DND-41 (cell line): ENCODE measurements around the gene LAIR1.
"Not testable (repeated sequence)": the region's sequence is repeated elsewhere in the genome, so short reads cannot be mapped to it uniquely, and the experiment has no call there.

Experiments
- ATAC-seq: fragments of 200-7000 bp; cut with Tn5 transposase; 3 replicates; pipeline ENCODE4 v1.9.1; 2021; ENCODE audit warnings: low read depth; ENCODE audit not compliant: insufficient read depth
- DNase-seq: peaks from one replicate; pipeline ENCODE4 v3.0.0-alpha.2; 2020
- H2AFZ ChIP-seq: 2 replicates; pipeline ENCODE4 v1.6.0; 2012; ENCODE audit warnings: low read depth, low read length
- H3K27ac ChIP-seq: 2 replicates; pipeline ENCODE4 v1.5.1; 2012; ENCODE audit warnings: low read length, inconsistent platforms
- H3K27me3 ChIP-seq: fragments of 200-600 bp; sonication (generic); 2 replicates; pipeline ENCODE4 v1.6.0; 2012; ENCODE audit warnings: low read length, mild to moderate bottlenecking, inconsistent platforms; ENCODE audit not compliant: insufficient read depth, poor library complexity
- H3K36me3 ChIP-seq: 2 replicates; pipeline ENCODE4 v1.5.1; 2012; ENCODE audit warnings: low read length, inconsistent platforms; ENCODE audit not compliant: insufficient read depth
- H3K4me1 ChIP-seq: 2 replicates; pipeline ENCODE4 v1.5.1; 2012; ENCODE audit warnings: mild to moderate bottlenecking, low read length; ENCODE audit not compliant: insufficient read depth
- H3K4me2 ChIP-seq: 2 replicates; pipeline ENCODE4 v1.6.0; 2012; ENCODE audit warnings: mild to moderate bottlenecking, moderate library complexity, low read length, inconsistent platforms; ENCODE audit not compliant: insufficient read depth
- H3K4me3 ChIP-seq, 2 experiments: fragments of 200-600 bp in 1 of 2; shearing (Covaris generic) in 1 of 2; 2 replicates each; pipeline ENCODE4 v1.5.1; 2012 to 2016; ENCODE audit warnings: inconsistent platforms in 2 of 2, low read length in 2 of 2, mild to moderate bottlenecking in 2 of 2, low read depth in 1 of 2, moderate library complexity in 1 of 2
- H3K79me2 ChIP-seq: 2 replicates; pipeline ENCODE4 v1.6.0; 2012; ENCODE audit warnings: low read length, inconsistent platforms; ENCODE audit not compliant: insufficient read depth
- H3K9ac ChIP-seq: 2 replicates; pipeline ENCODE4 v1.6.0; 2012; ENCODE audit warnings: low read depth, mild to moderate bottlenecking, inconsistent platforms, low read length, moderate library complexity
- H3K9me3 ChIP-seq: 2 replicates; pipeline ENCODE4 v1.5.1; 2012; ENCODE audit warnings: low read length, moderate library complexity, mild to moderate bottlenecking, inconsistent platforms; ENCODE audit not compliant: insufficient read depth, severe bottlenecking
- H4K20me1 ChIP-seq: 2 replicates; pipeline ENCODE4 v1.6.0; 2012; ENCODE audit warnings: low read length; ENCODE audit not compliant: insufficient read depth
- CTCF ChIP-seq: IDR thresholded peaks from 2 replicates; pipeline ENCODE4 v1.5.1; 2012; ENCODE audit warnings: borderline replicate concordance, low read length, moderate library complexity, mild to moderate bottlenecking; ENCODE audit not compliant: poor library complexity, severe bottlenecking; ENCODE audit errors: extremely low read depth
- EZH2 ChIP-seq: IDR thresholded peaks from 3 replicates; pipeline ENCODE4 v1.6.1; 2012; ENCODE audit warnings: borderline replicate concordance, low read depth, mild to moderate bottlenecking, moderate library complexity, low read length, inconsistent platforms; ENCODE audit not compliant: severe bottlenecking

The LAIR1 gene

GRCh38 chr19:54324071-54324470 is 40.7 kb downstream of the LAIR1 start:
- TF ChIP-seq CTCF, result no peak
- TF ChIP-seq EZH2, result no peak
- H3K79me2 ChIP-seq, result no peaks in the 10 kb centered on the region
- no peak overlapping the region for H3K27ac ChIP-seq
- H4K20me1 ChIP-seq, result no peaks in the 10 kb centered on the region
- no peaks in the 10 kb centered on the region for H3K36me3 ChIP-seq
- peaks cover 6% of the 10 kb centered on the region for H3K27me3 ChIP-seq
- no peaks in the 10 kb centered on the region for H3K9me3 ChIP-seq
- DNase-seq (no peak), ATAC-seq (no peak)
- H3K9ac ChIP-seq, result no peak overlapping the region
- no peak overlapping the region for H3K4me2 ChIP-seq
- H3K4me3 ChIP-seq, result no peak overlapping the region
- H3K4me1 ChIP-seq, result peaks cover 7% of the 10 kb centered on the region
- H2AFZ ChIP-seq, result no peak overlapping the region

GRCh38 chr19:54322934-54323333 is 41.8 kb downstream of the LAIR1 start:
- not testable (repeated sequence) for H3K36me3 ChIP-seq, H3K4me1 ChIP-seq, ATAC-seq, H3K27ac ChIP-seq, H3K9ac ChIP-seq, H3K4me3 ChIP-seq, H3K79me2 ChIP-seq, H4K20me1 ChIP-seq, H3K4me2 ChIP-seq, H3K27me3 ChIP-seq, DNase-seq, H3K9me3 ChIP-seq, H2AFZ ChIP-seq

- not testable (repeated sequence) for H3K4me2 ChIP-seq, H3K79me2 ChIP-seq, H3K9me3 ChIP-seq, H3K36me3 ChIP-seq, H3K4me1 ChIP-seq, H3K9ac ChIP-seq, H4K20me1 ChIP-seq, ATAC-seq, DNase-seq, H3K27me3 ChIP-seq, H3K27ac ChIP-seq, H2AFZ ChIP-seq, H3K4me3 ChIP-seq
Observed at GRCh38 chr19:54322295-54322694, 42.4 kb downstream of the LAIR1 start.

- H3K27ac ChIP-seq, result no peak overlapping the region
- no peak overlapping the region for H3K9ac ChIP-seq
- no peaks in the 10 kb centered on the region for H3K36me3 ChIP-seq
- no peaks in the 10 kb centered on the region for H4K20me1 ChIP-seq
- no peak overlapping the region for H3K4me2 ChIP-seq
- H3K27me3 ChIP-seq, result peaks cover 6% of the 10 kb centered on the region
- no peak overlapping the region for H2AFZ ChIP-seq
- H3K4me1 ChIP-seq, result no peaks in the 10 kb centered on the region
- DNase-seq (no peak), ATAC-seq (no peak)
- H3K79me2 ChIP-seq, result no peaks in the 10 kb centered on the region
- H3K9me3 ChIP-seq, result no peaks in the 10 kb centered on the region
- no peak overlapping the region for H3K4me3 ChIP-seq
- no peak for TF ChIP-seq CTCF
- TF ChIP-seq EZH2, result no peak
Observed at GRCh38 chr19:54319892-54320670, 44.6 kb downstream of the LAIR1 start.
